ENCODE measurements around the gene SRY. TPM values are rescaled to one million over a fixed set of nuclear protein-coding genes. Genes with fewer than 3 reads are reported as not detected.
"Not testable (repeated sequence)": the region's sequence is repeated elsewhere in the genome, so short reads cannot be mapped to it uniquely, and the experiment has no call there.

Gene SRY
- not detected for total RNA-seq
- not detected for polyA plus RNA-seq
- long read RNA-seq, donor 1: 0 reads
- long read RNA-seq, donor 2: 0 reads

DNA sequence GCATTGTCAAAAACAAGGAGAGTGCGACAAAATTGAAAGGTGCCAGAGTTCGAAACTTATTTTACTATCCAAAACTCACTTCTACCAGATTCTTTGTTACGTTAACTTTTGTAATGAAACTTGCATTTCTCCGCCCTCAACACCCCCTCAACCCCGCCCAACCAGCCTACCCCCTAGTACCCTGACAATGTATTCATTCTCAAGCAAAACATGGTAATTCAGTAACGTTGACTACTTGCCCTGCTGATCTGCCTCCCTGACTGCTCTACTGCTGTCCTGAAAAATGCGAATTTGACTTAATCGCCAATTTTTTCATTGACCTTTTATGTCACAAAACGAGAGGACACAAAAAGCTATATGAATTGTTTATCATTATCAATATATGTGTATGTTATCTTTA lies at the start of gene SRY:
TSS of gene SRY (minus strand) at position 83 of the 400 bp plus-strand sequence. CDS start at position 4, 79 bp downstream.
- Histone ChIP-seq H3K4me1 (no peaks in the 10 kb centered on the region), H3K27ac (no peak within 1 kb of the TSS), H3K36me3 (ENCODE audit: insufficient read depth in 1 of 2, low read depth in 1 of 2) (no peaks in the 10 kb centered on the region), H3K9me3 (no peaks in the 10 kb centered on the region), H3K27me3 (ENCODE audit: insufficient read depth in 3 of 3, low read length in 2 of 3) (peaks cover 0 to 5% (median 3%) of the 10 kb centered on the region in 3 donors), H3K4me3 (no peak within 1 kb of the TSS)
- ATAC-seq (no peak), DNase-seq (no peak)
- intact Hi-C loops (cut with DNase I): no loop called here
- 4 to 10% methylated on average over 9 of the region's 9 CpGs; no CpG with 5 or more reads in 1 of the 3 donors for WGBS, 3 donors
- TF ChIP-seq, protein P1, sequence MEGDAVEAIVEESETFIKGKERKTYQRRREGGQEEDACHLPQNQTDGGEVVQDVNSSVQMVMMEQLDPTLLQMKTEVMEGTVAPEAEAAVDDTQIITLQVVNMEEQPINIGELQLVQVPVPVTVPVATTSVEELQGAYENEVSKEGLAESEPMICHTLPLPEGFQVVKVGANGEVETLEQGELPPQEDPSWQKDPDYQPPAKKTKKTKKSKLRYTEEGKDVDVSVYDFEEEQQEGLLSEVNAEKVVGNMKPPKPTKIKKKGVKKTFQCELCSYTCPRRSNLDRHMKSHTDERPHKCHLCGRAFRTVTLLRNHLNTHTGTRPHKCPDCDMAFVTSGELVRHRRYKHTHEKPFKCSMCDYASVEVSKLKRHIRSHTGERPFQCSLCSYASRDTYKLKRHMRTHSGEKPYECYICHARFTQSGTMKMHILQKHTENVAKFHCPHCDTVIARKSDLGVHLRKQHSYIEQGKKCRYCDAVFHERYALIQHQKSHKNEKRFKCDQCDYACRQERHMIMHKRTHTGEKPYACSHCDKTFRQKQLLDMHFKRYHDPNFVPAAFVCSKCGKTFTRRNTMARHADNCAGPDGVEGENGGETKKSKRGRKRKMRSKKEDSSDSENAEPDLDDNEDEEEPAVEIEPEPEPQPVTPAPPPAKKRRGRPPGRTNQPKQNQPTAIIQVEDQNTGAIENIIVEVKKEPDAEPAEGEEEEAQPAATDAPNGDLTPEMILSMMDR (IDR thresholded peaks at IDR 0.05): no peak

DNA sequence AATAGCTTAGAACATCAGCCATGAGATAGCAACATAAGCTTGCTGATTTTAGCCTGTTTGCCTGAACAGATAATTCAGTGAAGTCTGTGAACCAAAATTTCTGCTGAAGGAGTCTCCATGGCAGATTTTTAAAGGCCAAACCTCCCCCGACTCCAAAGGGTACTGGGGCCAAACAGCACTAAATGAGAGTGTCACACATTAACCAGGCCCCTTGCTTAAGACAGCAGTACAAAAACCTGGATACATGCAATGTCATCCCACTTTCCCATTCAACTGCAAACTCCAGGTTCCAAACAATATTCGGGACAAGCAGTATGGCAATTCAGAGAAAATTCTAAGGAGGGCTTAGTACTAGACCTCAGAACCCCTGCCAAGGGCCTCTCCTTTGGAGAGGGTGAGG lies 49.6 kb upstream of the SRY start:
- no peaks in the 10 kb centered on the region for H3K4me1 ChIP-seq
- no peak overlapping the region for H3K27ac ChIP-seq
- DNase-seq (no peak), ATAC-seq (no peak)
- TF ChIP-seq, protein P1 (IDR thresholded peaks at IDR 0.05): no peak
- H3K27me3 ChIP-seq (ENCODE audit: insufficient read depth in 3 of 3, low read length in 2 of 3): no peaks in the 10 kb centered on the region
- no peaks in the 10 kb centered on the region for H3K9me3 ChIP-seq
- WGBS, 3 donors: 55 to 64% methylated on average over 2 of the region's 2 CpGs; no CpG with 5 or more reads in 1 of the 3 donors
- intact Hi-C loops (cut with DNase I): no loop called here
- no peaks in the 10 kb centered on the region for H3K36me3 ChIP-seq (ENCODE audit: insufficient read depth in 1 of 2, low read depth in 1 of 2)
- H3K4me3 ChIP-seq: no peak overlapping the region

DNA sequence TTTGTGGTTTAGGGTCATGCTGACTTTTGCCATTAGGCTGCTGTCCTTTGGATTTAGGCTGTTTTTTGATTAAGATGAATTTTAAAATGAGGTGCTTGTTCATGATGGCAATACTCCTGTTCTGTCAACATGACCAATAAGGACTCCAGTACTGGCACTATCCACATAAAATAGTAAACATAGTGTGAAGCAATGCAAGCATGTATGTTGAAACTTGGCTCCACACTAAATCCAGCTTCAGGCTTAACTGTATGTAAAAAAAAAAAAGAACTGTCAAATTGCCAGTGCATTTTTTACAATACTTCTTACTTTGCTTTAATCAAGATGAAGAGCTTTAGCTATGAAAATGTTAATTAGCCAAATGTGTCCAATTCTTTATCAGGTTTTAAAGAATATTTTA lies 47.7 kb upstream of the SRY start:
- ATAC-seq (no peak), DNase-seq (no peak)
- no peak overlapping the region for H3K27ac ChIP-seq
- TF ChIP-seq, protein P1 (IDR thresholded peaks at IDR 0.05): no peak
- H3K36me3 ChIP-seq (ENCODE audit: insufficient read depth in 1 of 2, low read depth in 1 of 2): no peaks in the 10 kb centered on the region
- intact Hi-C loops (cut with DNase I): no loop called here
- H3K9me3 ChIP-seq: no peaks in the 10 kb centered on the region
- H3K27me3 ChIP-seq (ENCODE audit: insufficient read depth in 3 of 3, low read length in 2 of 3): no peaks in the 10 kb centered on the region
- no peak overlapping the region for H3K4me3 ChIP-seq
- no peaks in the 10 kb centered on the region for H3K4me1 ChIP-seq

DNA sequence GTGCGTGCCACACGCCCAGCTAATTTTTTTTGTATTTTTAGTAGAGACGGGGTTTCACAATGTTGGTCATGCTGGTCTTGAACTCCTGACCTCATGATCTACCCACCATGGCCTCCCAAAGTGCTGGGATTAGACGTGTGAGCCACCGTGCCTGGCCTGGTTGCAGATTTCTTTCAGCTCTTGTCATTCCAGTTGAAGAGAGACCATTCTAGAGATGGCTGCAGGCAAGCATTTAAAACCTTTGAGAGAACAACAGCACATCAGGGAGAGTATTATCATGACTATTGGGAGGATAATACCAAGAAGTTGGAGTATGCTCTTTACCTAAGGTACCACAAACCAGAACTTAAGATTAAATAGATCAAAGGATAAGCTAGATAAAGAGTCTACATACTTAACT lies 41.0 kb upstream of the SRY start:
- H3K4me1 ChIP-seq: no peaks in the 10 kb centered on the region
- no peaks in the 10 kb centered on the region for H3K9me3 ChIP-seq
- no peak overlapping the region for H3K27ac ChIP-seq
- ATAC-seq: no peak
- DNase-seq: no peak
- no peaks in the 10 kb centered on the region for H3K36me3 ChIP-seq (ENCODE audit: insufficient read depth in 1 of 2, low read depth in 1 of 2)
- 70 to 80% methylated on average over 5 of the region's 5 CpGs; no CpG with 5 or more reads in 1 of the 3 donors for WGBS, 3 donors
- intact Hi-C loops (cut with DNase I): no loop called here
- peaks cover 0 to 3% (median 0%) of the 10 kb centered on the region in 3 donors for H3K27me3 ChIP-seq (ENCODE audit: insufficient read depth in 3 of 3, low read length in 2 of 3)
- no peak overlapping the region for H3K4me3 ChIP-seq
- TF ChIP-seq, protein P1 (IDR thresholded peaks at IDR 0.05): no peak

DNA sequence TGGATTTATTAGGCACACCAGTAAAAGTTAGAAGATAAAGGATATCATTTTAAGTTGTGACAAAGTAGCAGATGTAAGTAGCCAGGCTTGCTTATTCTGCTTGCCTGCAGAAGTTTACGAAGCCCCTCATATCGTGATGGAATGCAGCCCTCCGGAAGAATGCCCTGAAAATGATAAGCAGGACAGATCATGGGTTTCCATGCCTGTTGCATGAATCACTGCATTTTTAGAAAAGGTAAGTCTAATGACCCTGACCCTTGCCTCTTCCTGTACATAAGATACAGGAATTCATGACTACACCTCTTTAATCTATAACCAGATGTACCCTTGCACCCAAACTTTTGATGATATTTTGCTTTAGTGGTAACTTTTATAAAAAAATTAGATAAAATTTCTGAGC lies 37.0 kb upstream of the SRY start:
- no peak for ATAC-seq
- Histone ChIP-seq H3K4me3 (no peak overlapping the region), H3K27me3 (ENCODE audit: insufficient read depth in 3 of 3, low read length in 2 of 3) (no peaks in the 10 kb centered on the region), H3K9me3 (no peaks in the 10 kb centered on the region), H3K4me1 (no peaks in the 10 kb centered on the region), H3K27ac (no peak overlapping the region), H3K36me3 (ENCODE audit: insufficient read depth in 1 of 2, low read depth in 1 of 2) (no peaks in the 10 kb centered on the region)
- TF ChIP-seq, protein P1 (IDR thresholded peaks at IDR 0.05): no peak
- DNase-seq: no peak
- intact Hi-C loops (cut with DNase I): no loop called here
- 71 to 86% methylated on average over 3 of the region's 3 CpGs; no CpG with 5 or more reads in 1 of the 3 donors for WGBS, 3 donors

DNA sequence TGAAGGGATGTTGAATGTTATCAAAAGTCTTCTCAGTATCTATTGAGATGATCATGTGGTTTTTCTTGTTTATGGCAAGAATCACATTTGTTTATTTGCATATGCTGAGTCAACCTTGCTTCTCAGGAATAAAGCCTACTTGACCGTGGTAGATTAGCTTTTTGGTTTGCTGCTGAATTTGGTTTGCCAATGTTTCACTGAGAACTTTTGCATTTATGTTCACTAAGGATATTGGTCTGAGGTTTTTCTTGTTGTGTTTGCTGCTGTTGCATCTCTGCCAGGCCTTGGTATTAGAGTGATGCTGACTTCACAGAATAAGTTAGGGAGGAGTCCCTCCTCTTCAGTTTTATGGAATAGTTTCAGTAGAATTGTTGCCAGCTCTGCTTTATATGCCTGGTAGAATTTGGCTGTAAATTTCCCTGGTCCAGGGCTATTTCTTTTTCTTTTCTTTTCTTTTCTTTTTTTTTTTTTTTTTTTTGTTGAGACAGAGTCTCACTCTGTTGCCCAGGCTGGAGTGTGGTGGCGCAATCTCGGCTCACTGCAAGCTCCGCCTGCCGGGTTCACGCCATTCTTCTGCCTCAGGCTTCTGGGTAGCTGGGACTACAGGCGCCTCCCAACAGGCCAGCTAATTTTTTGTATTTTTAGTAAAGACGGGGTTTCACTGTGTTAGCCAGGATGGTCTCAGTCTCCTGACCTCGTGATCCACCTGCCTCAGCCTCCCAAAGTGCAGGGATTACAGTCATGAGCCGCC lies 29.8 kb upstream of the SRY start:
- H3K27ac ChIP-seq: not testable (repeated sequence)

More for the DNA sequence above, 29.8 kb upstream of the SRY start:
- H3K4me1 ChIP-seq; H3K27me3 ChIP-seq (ENCODE audit: insufficient read depth in 3 of 3, low read length in 2 of 3); DNase-seq; H3K4me3 ChIP-seq; H3K9me3 ChIP-seq; intact Hi-C loops (cut with DNase I); H3K36me3 ChIP-seq (ENCODE audit: insufficient read depth in 1 of 2, low read depth in 1 of 2); ATAC-seq: not testable (repeated sequence)
- 79 to 86% methylated on average over 7 to 10 of the region's 10 CpGs; no CpG with 5 or more reads in 1 of the 3 donors for WGBS, 3 donors

Measured in psoas muscle (tissue), 8 donors.